Neural progenitor cell (in vitro differentiated cells): ENCODE measurements around the gene NXN.

Source experiments
- CTCF ChIP-seq: fragments of 200-600 bp; sonication (generic); IDR thresholded peaks from 2 replicates; pipeline ENCODE4 v1.5.1; 2017; ENCODE audit warnings: antibody characterized with exemption, mild to moderate bottlenecking
- EZH2 ChIP-seq: fragments of 200-600 bp; sonication (generic); IDR thresholded peaks from 2 replicates; pipeline ENCODE4 v1.6.1; 2017; ENCODE audit warnings: antibody characterized with exemption, mild to moderate bottlenecking, moderate library complexity
- EZH2phosphoT487 ChIP-seq: fragments of 200-600 bp; sonication (generic); IDR thresholded peaks from 2 replicates; pipeline ENCODE4 v1.6.1; 2017; ENCODE audit warnings: antibody characterized with exemption

- no peak for TF ChIP-seq CTCF
- TF ChIP-seq EZH2 = no peak
- TF ChIP-seq EZH2phosphoT487 = no peak
Observed at GRCh38 chr17:930258-930657, 49.3 kb downstream of the NXN start.
